A673 (cell line): ENCODE results near the gene UNC5A. TPM values are rescaled to one million over a fixed set of nuclear protein-coding genes. Genes with fewer than 3 reads are reported as not detected.

Experiments
- BruUV-seq: library from RNA; stranded (reverse); fragments of 400-500 nt; replicated peaks from 2 replicates; lab custom pipeline; 2021; lab: Mats Ljungman, UMichigan
- CTCF ChIA-PET: fragments of 300-600 bp; sonication (Branson Sonifier 250); formaldehyde crosslinking; loops from one replicate; lab custom pipeline; 2022; ENCODE audit warnings: antibody characterized with exemption; lab: Charles Lee
- POLR2A ChIA-PET: fragments of 300-600 bp; sonication (Branson Sonifier 250); formaldehyde crosslinking; loops from one replicate; lab custom pipeline; 2022; ENCODE audit warnings: antibody characterized with exemption; ENCODE audit not compliant: low non-redundant PET; lab: Charles Lee
- DNase-seq: peaks from one replicate; pipeline ENCODE4 v3.0.0-alpha.2; 2015; ENCODE audit warnings: low spot score
- H3K27ac ChIP-seq: fragments of 200-600 bp; sonication (generic); 2 replicates; pipeline ENCODE4 v1.5.1; 2016; ENCODE audit warnings: mixed run types, low read depth, mild to moderate bottlenecking, mixed read lengths, antibody characterized with exemption, low read length; ENCODE audit not compliant: poor library complexity, severe bottlenecking
- H3K27me3 ChIP-seq: fragments of 200-600 bp; sonication (generic); replicated peaks from 2 replicates; pipeline ENCODE4 v1.6.1; 2017; ENCODE audit warnings: mixed run types, low read depth, mild to moderate bottlenecking, mixed read lengths, antibody characterized with exemption, low read length; ENCODE audit not compliant: insufficient read depth, poor library complexity
- H3K36me3 ChIP-seq: fragments of 200-600 bp; sonication (generic); 2 replicates; pipeline ENCODE4 v1.6.1; 2016; ENCODE audit warnings: mixed run types, mild to moderate bottlenecking, mixed read lengths, antibody characterized with exemption, low read length; ENCODE audit not compliant: insufficient read depth, poor library complexity, severe bottlenecking
- H3K4me1 ChIP-seq: fragments of 200-600 bp; sonication (generic); 2 replicates; pipeline ENCODE4 v1.6.1; 2017; ENCODE audit warnings: mixed run types, mild to moderate bottlenecking, mixed read lengths, antibody characterized with exemption, low read length; ENCODE audit not compliant: insufficient read depth, poor library complexity, severe bottlenecking
- H3K4me3 ChIP-seq: fragments of 200-600 bp; sonication (generic); 2 replicates; pipeline ENCODE4 v1.5.1; 2016; ENCODE audit warnings: low read depth, mixed run types, mild to moderate bottlenecking, mixed read lengths, low read length; ENCODE audit not compliant: poor library complexity, severe bottlenecking
- H3K9me3 ChIP-seq: fragments of 200-600 bp; sonication (generic); 2 replicates; pipeline ENCODE4 v1.6.1; 2016; ENCODE audit warnings: mixed run types, low read depth, mild to moderate bottlenecking, mixed read lengths, antibody characterized with exemption, low read length; ENCODE audit not compliant: poor library complexity, severe bottlenecking
- EZH2 ChIP-seq: fragments of 200-600 bp; sonication (generic); IDR thresholded peaks from 2 replicates; pipeline ENCODE4 v1.6.1; 2017; ENCODE audit warnings: borderline replicate concordance, low read depth, mild to moderate bottlenecking, mixed read lengths, antibody characterized with exemption, low read length; ENCODE audit not compliant: poor library complexity, severe bottlenecking
- intact Hi-C: fragments of 100-400 bp; cut with micrococcal nuclease; formaldehyde crosslinking; loops from one replicate; pipeline ENCODE4 v1.10.0; 2022; ENCODE audit not compliant: unreplicated experiment
- total RNA-seq: library from RNA; stranded (reverse); gene quantifications from 2 replicates; pipeline ENCODE4 v1.2.3, GENCODE V29; 2021
- TF ChIP-seq, protein P1 (sequence below): fragments of 300-800, 200-600 bp; sonication (generic); conservative IDR thresholded peaks from 2 replicates; pipeline ENCODE4 v1.5.1; 2017; ENCODE audit warnings: low read depth, mild to moderate bottlenecking, antibody characterized with exemption, low read length, moderate library complexity, mixed read lengths

The UNC5A gene
- total RNA-seq, 1 experiment from 2014 or later, result 7.5 TPM

DNA sequence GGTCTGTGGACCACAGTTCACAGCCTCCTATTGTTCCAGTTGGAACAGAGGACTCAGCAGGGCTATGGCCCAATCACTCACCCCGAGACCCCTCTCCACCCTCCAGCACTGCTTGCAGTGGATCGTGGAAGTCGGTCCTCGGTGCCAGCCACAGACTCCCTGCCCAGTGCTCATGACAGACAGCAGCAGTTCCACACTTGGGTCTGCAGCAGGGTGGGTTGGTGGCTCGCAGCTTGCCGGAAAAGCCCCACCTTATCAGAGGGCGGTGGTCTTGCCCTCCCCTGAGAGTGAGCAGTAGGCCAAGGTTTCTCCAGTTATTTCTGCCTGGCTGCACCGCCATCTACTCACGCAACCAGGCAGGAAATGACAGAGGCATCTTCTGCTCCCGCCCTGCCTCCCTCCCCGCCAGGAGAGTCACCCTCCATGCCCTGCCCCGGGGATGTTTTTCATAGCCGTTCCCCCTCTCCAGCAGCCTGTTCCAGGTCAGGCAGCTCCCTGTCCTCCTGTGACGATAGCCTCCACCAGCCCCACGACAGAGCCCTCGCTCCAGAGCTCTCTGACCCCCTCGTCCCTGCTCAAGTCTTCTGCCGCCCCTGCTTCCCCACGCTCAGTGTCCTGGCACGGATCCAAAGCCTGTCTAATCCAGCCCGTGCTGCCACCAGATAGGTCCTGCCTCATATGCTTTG lies 34.5 kb downstream of the UNC5A start:
- no peaks in the 10 kb centered on the region for H3K36me3 ChIP-seq
- no peaks in the 10 kb centered on the region for H3K27me3 ChIP-seq
- ChIA-PET POLR2A (no interaction called here), CTCF (no interaction called here)
- TF ChIP-seq EZH2, result no peak
- TF ChIP-seq, protein P1, sequence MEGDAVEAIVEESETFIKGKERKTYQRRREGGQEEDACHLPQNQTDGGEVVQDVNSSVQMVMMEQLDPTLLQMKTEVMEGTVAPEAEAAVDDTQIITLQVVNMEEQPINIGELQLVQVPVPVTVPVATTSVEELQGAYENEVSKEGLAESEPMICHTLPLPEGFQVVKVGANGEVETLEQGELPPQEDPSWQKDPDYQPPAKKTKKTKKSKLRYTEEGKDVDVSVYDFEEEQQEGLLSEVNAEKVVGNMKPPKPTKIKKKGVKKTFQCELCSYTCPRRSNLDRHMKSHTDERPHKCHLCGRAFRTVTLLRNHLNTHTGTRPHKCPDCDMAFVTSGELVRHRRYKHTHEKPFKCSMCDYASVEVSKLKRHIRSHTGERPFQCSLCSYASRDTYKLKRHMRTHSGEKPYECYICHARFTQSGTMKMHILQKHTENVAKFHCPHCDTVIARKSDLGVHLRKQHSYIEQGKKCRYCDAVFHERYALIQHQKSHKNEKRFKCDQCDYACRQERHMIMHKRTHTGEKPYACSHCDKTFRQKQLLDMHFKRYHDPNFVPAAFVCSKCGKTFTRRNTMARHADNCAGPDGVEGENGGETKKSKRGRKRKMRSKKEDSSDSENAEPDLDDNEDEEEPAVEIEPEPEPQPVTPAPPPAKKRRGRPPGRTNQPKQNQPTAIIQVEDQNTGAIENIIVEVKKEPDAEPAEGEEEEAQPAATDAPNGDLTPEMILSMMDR, result no peak
- intact Hi-C loops, result no loop called here
- H3K4me1 ChIP-seq, result no peaks in the 10 kb centered on the region
- H3K27ac ChIP-seq, result no peak overlapping the region
- H3K9me3 ChIP-seq, result no peaks in the 10 kb centered on the region
- H3K4me3 ChIP-seq, result no peak overlapping the region
- no TSS peak for BruUV-seq
- peak; percentile 31 for DNase-seq

DNA sequence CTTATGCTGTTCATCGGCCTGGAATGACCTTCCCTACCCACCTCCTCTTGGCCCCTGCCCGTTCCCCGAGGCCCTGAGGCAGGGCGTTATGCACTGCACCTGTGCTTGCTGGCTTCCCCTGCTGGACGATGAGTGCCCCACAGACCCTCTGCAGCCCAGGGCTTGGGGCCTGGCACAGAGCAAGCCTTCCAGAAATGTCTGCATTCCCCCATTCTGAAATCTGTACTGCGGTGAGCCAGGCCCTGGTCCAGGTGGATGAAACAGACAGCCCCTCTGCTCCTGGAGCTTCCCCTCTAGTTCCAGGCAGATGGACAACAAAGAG lies 35.0 kb downstream of the UNC5A start:
- no peaks in the 10 kb centered on the region for H3K27me3 ChIP-seq
- intact Hi-C loops, result no loop called here
- no peaks in the 10 kb centered on the region for H3K9me3 ChIP-seq
- no peaks in the 10 kb centered on the region for H3K36me3 ChIP-seq
- DNase-seq, result no peak
- CTCF ChIA-PET, result interaction anchor here (0.6 kb wide), 1 partner anchor 29 kb away, joined by 3 read pairs; no protein-coding TSS in a partner anchor
- H3K27ac ChIP-seq, result no peak overlapping the region
- BruUV-seq, result no TSS peak
- POLR2A ChIA-PET, result no interaction called here
- no peak for TF ChIP-seq EZH2
- TF ChIP-seq, protein P1, result no peak
- H3K4me3 ChIP-seq, result no peak overlapping the region
- H3K4me1 ChIP-seq, result no peaks in the 10 kb centered on the region

DNA sequence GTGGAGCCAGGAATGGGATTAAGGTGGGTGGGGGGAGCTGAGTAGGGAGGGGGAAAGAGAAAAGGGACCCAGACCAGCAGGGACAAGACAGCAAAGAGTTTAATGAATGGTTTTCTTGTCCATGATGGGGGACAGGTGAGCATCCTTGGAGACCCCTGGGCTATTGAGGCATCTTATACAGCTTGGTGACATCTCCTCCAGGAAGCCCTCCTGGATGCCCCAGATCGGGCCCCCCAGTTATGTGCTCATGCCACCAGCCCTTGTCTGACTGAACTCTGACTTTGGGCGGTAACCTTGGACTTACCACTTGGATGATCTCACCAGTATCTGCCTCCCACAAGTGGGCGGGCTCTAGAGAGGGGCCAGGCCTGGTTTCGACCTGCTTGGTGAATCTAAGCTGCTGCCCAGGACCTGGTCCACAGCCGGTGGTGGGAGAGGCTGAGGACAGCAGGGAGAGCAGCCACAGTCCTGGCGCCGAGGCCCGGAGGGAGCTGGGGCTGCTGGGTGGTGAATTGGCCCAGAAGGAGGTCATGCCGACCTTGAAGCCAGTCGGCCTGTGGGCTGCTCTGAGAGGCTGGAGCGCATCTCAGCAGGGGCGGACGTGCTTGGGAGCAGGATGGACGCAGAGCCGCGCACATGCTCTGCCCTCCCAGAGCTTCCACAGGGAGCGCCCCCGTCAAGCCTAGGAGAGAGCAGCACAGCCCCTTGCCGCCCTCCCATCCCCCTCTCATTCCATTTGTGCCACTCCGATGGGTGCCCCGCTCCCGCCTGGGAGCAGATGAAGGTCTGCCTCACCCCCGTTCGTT lies 36.2 kb downstream of the UNC5A start:
- no peaks in the 10 kb centered on the region for H3K36me3 ChIP-seq
- no peak for DNase-seq
- H3K4me1 ChIP-seq, result no peaks in the 10 kb centered on the region
- TF ChIP-seq, protein P1, result no peak
- TF ChIP-seq EZH2, result no peak
- H3K4me3 ChIP-seq, result no peak overlapping the region
- H3K27me3 ChIP-seq, result no peaks in the 10 kb centered on the region
- CTCF ChIA-PET, result no interaction called here
- intact Hi-C loops, result no loop called here
- POLR2A ChIA-PET, result no interaction called here
- H3K27ac ChIP-seq, result no peak overlapping the region
- H3K9me3 ChIP-seq, result no peaks in the 10 kb centered on the region
- no TSS peak for BruUV-seq
